ENCODE measurements around the gene EFS.

The EFS gene

DNA sequence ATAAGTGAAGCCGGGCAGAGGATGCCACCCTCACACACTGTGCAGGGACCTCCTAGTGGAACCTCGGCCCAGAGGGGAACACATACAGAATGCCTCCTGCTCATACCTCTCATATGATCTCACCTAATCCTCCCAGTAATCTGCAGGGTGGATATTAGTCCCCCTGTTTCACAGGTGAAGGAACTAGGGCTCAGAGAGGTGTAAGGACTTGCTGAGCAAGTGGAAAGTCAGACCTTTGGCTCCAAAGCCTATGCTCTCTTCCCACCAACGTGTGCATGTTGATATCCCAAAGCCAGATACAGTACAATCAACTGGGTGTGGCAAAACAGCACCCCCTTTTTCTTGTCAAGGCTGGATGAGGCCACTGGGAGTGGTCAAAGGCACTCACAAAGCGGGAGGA lies 38.9 kb upstream of the EFS start:
- Histone ChIP-seq H3K36me3 (ENCODE audit: control insufficient read depth in 2 of 2, insufficient read depth in 1 of 2, low read length in 2 of 2) (no peaks in the 10 kb centered on the region), H3K4me1 (ENCODE audit: control insufficient read depth, insufficient read depth, low read length) (no peaks in the 10 kb centered on the region), H3K4me3 (ENCODE audit: low read depth, low read length) (no peak overlapping the region), H3K9me3 (ENCODE audit: control insufficient read depth, insufficient read depth, low read depth, low read length) (no peaks in the 10 kb centered on the region), H3K27ac (ENCODE audit: extremely low read depth, low read depth, low read length) (no peak overlapping the region)
- TF ChIP-seq, protein P1, sequence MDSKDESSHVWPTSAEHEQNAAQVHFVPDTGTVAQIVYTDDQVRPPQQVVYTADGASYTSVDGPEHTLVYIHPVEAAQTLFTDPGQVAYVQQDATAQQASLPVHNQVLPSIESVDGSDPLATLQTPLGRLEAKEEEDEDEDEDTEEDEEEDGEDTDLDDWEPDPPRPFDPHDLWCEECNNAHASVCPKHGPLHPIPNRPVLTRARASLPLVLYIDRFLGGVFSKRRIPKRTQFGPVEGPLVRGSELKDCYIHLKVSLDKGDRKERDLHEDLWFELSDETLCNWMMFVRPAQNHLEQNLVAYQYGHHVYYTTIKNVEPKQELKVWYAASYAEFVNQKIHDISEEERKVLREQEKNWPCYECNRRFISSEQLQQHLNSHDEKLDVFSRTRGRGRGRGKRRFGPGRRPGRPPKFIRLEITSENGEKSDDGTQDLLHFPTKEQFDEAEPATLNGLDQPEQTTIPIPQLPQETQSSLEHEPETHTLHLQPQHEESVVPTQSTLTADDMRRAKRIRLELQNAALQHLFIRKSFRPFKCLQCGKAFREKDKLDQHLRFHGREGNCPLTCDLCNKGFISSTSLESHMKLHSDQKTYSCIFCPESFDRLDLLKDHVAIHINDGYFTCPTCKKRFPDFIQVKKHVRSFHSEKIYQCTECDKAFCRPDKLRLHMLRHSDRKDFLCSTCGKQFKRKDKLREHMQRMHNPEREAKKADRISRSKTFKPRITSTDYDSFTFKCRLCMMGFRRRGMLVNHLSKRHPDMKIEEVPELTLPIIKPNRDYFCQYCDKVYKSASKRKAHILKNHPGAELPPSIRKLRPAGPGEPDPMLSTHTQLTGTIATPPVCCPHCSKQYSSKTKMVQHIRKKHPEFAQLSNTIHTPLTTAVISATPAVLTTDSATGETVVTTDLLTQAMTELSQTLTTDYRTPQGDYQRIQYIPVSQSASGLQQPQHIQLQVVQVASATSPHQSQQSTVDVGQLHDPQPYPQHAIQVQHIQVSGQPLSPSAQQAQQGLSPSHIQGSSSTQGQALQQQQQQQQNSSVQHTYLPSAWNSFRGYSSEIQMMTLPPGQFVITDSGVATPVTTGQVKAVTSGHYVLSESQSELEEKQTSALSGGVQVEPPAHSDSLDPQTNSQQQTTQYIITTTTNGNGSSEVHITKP (tag by site-specific recombination; IDR thresholded peaks at IDR 0.05), result peak; percentile 48
- TF ChIP-seq, protein P2, sequence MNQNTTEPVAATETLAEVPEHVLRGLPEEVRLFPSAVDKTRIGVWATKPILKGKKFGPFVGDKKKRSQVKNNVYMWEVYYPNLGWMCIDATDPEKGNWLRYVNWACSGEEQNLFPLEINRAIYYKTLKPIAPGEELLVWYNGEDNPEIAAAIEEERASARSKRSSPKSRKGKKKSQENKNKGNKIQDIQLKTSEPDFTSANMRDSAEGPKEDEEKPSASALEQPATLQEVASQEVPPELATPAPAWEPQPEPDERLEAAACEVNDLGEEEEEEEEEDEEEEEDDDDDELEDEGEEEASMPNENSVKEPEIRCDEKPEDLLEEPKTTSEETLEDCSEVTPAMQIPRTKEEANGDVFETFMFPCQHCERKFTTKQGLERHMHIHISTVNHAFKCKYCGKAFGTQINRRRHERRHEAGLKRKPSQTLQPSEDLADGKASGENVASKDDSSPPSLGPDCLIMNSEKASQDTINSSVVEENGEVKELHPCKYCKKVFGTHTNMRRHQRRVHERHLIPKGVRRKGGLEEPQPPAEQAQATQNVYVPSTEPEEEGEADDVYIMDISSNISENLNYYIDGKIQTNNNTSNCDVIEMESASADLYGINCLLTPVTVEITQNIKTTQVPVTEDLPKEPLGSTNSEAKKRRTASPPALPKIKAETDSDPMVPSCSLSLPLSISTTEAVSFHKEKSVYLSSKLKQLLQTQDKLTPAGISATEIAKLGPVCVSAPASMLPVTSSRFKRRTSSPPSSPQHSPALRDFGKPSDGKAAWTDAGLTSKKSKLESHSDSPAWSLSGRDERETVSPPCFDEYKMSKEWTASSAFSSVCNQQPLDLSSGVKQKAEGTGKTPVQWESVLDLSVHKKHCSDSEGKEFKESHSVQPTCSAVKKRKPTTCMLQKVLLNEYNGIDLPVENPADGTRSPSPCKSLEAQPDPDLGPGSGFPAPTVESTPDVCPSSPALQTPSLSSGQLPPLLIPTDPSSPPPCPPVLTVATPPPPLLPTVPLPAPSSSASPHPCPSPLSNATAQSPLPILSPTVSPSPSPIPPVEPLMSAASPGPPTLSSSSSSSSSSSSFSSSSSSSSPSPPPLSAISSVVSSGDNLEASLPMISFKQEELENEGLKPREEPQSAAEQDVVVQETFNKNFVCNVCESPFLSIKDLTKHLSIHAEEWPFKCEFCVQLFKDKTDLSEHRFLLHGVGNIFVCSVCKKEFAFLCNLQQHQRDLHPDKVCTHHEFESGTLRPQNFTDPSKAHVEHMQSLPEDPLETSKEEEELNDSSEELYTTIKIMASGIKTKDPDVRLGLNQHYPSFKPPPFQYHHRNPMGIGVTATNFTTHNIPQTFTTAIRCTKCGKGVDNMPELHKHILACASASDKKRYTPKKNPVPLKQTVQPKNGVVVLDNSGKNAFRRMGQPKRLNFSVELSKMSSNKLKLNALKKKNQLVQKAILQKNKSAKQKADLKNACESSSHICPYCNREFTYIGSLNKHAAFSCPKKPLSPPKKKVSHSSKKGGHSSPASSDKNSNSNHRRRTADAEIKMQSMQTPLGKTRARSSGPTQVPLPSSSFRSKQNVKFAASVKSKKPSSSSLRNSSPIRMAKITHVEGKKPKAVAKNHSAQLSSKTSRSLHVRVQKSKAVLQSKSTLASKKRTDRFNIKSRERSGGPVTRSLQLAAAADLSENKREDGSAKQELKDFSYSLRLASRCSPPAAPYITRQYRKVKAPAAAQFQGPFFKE (tag by site-specific recombination; IDR thresholded peaks at IDR 0.05; ENCODE audit: borderline replicate concordance), result no peak
- CTCF ChIA-PET, result no interaction called here
- POLR2A ChIA-PET, result no interaction called here

DNA sequence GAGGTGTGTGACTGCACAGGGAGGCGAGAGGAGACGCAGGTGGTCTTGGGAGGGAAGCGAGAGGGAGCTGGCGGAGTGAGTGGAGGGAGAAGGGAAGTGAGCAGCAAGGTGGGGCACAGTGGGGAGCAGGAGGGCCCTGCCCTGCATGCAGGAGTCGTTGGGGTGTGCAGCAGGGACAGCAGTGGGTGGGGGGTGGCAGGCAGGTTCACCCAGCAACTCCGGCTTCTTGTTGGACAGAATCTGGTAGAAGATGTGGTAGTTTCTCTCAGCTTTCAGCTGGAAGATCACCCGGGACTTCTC lies 38.1 kb upstream of the EFS start:
- Histone ChIP-seq H3K9me3 (ENCODE audit: control insufficient read depth, insufficient read depth, low read depth, low read length) (no peaks in the 10 kb centered on the region), H3K36me3 (ENCODE audit: control insufficient read depth in 2 of 2, insufficient read depth in 1 of 2, low read length in 2 of 2) (no peaks in the 10 kb centered on the region), H3K4me3 (ENCODE audit: low read depth, low read length) (no peak overlapping the region), H3K27ac (ENCODE audit: extremely low read depth, low read depth, low read length) (no peak overlapping the region), H3K4me1 (ENCODE audit: control insufficient read depth, insufficient read depth, low read length) (no peaks in the 10 kb centered on the region)
- TF ChIP-seq, protein P3, sequence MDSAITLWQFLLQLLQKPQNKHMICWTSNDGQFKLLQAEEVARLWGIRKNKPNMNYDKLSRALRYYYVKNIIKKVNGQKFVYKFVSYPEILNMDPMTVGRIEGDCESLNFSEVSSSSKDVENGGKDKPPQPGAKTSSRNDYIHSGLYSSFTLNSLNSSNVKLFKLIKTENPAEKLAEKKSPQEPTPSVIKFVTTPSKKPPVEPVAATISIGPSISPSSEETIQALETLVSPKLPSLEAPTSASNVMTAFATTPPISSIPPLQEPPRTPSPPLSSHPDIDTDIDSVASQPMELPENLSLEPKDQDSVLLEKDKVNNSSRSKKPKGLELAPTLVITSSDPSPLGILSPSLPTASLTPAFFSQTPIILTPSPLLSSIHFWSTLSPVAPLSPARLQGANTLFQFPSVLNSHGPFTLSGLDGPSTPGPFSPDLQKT (IDR thresholded peaks at IDR 0.05; ENCODE audit: borderline replicate concordance, low read depth, low read length), result no peak
- TF ChIP-seq ZIC2 (tag by site-specific recombination; IDR thresholded peaks at IDR 0.05), result peak; percentile 48; the same call in 1 of the 2 replicates
- ChIA-PET CTCF (no interaction called here), POLR2A (no interaction called here)

DNA sequence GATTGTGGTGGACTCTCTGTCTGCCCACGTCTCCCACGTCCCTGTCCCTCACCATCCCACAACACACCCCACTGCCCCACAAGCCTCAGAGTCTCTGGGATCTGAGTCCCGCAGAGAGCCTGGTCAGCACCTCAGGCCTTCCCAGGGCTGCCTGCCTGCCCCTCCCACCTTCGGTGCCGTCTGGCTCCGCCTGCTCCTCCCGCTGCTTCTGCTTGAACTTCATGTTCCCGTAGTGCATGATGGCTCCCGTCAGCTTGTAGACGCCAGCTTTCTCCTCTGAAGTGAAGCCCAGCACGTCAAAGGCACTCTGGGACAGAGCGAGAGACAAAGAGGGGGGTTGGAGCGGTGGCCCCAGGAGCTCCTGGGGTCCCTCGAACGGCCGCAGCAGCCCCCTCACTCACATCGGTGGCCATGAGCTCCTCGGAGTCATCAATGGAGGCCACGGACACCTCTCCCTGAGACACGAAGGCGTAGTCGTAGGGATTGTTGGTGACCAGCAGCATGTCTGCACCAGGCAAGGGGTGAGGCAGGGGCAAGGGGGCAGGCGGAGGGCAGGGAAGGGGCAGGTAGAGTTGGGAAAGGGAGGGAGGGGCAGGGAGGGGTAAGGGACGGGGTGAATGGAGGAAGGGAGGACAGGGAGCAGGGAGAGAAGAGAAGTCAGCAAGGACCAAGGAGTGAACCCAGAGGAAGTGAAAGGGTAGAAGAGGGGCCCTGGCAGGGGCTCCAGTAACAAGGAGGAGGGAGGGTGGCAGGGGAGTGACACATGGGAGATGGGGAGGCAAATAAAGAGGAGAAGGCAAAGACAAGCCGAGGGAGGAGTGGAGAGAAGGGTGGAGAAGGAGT lies 37.5 kb upstream of the EFS start:
- Histone ChIP-seq H3K36me3 (ENCODE audit: control insufficient read depth in 2 of 2, insufficient read depth in 1 of 2, low read length in 2 of 2) (no peaks in the 10 kb centered on the region), H3K4me1 (ENCODE audit: control insufficient read depth, insufficient read depth, low read length) (no peaks in the 10 kb centered on the region), H3K27ac (ENCODE audit: extremely low read depth, low read depth, low read length) (no peak overlapping the region), H3K4me3 (ENCODE audit: low read depth, low read length) (no peak overlapping the region), H3K9me3 (ENCODE audit: control insufficient read depth, insufficient read depth, low read depth, low read length) (no peaks in the 10 kb centered on the region)
- ChIA-PET POLR2A (no interaction called here), CTCF (no interaction called here)
- TF ChIP-seq ZNF521 (tag by site-specific recombination; IDR thresholded peaks at IDR 0.05), result no peak
- TF ChIP-seq, protein P4, sequence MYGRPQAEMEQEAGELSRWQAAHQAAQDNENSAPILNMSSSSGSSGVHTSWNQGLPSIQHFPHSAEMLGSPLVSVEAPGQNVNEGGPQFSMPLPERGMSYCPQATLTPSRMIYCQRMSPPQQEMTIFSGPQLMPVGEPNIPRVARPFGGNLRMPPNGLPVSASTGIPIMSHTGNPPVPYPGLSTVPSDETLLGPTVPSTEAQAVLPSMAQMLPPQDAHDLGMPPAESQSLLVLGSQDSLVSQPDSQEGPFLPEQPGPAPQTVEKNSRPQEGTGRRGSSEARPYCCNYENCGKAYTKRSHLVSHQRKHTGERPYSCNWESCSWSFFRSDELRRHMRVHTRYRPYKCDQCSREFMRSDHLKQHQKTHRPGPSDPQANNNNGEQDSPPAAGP (tag by site-specific recombination; IDR thresholded peaks at IDR 0.05), result 0 out of 2 replicates have a peak, but pooled peaks have one; percentile 50
